GM10248 (cell line): ENCODE data around the gene SLC25A33.
"Not testable (repeated sequence)": the region's sequence is repeated elsewhere in the genome, so short reads cannot be mapped to it uniquely, and the experiment has no call there.

Source experiments
- CTCF ChIA-PET: fragments of 300-600 bp; sonication (Branson Sonifier 250); formaldehyde crosslinking; extraction: SDS; loops from one replicate; lab custom pipeline; 2021; ENCODE audit warnings: antibody characterized with exemption; lab: Yijun Ruan, JAX
- POLR2A ChIA-PET: fragments of 350-650 bp; sonication (Branson Sonifier 250); formaldehyde crosslinking; extraction: SDS; loops from one replicate; lab custom pipeline; 2020; ENCODE audit warnings: antibody characterized with exemption; lab: Yijun Ruan, JAX
- DNase-seq: peaks from one replicate; pipeline ENCODE4 v3.0.0; 2012; ENCODE audit errors: extremely low spot score
- TF ChIP-seq, protein P1 (sequence below): IDR thresholded peaks from 2 replicates; pipeline ENCODE4 v1.5.1; 2012; ENCODE audit warnings: mild to moderate bottlenecking, low read depth; ENCODE audit errors: extremely low read depth, missing control alignments, control extremely low read depth

The SLC25A33 gene

DNA sequence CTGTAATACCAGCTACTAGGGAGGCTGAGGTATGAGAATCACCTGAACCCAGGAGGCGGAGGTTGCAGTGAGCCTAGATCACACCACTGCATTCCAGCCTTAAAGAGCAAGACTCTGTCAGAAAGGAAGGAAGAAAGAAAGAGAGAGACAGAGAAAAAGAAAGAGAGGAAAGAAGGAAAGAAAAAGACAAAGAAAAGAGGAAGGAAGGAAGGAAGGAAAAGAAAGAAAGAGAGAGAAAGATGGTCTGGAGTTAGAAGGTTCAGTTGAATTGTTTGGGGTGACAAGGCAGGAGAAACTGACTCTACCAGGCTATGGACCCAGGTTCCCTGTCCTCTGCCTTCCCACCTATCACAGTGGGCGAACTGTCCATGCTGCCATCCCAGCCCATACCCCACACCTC lies 84.8 kb downstream of the SLC25A33 start:
- TF ChIP-seq, protein P1, sequence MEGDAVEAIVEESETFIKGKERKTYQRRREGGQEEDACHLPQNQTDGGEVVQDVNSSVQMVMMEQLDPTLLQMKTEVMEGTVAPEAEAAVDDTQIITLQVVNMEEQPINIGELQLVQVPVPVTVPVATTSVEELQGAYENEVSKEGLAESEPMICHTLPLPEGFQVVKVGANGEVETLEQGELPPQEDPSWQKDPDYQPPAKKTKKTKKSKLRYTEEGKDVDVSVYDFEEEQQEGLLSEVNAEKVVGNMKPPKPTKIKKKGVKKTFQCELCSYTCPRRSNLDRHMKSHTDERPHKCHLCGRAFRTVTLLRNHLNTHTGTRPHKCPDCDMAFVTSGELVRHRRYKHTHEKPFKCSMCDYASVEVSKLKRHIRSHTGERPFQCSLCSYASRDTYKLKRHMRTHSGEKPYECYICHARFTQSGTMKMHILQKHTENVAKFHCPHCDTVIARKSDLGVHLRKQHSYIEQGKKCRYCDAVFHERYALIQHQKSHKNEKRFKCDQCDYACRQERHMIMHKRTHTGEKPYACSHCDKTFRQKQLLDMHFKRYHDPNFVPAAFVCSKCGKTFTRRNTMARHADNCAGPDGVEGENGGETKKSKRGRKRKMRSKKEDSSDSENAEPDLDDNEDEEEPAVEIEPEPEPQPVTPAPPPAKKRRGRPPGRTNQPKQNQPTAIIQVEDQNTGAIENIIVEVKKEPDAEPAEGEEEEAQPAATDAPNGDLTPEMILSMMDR = no peak
- DNase-seq = no peak
- CTCF ChIA-PET = interaction anchor here (1.2 kb wide), 1 partner anchor 9 kb away, joined by 8 read pairs; no protein-coding TSS in a partner anchor
- POLR2A ChIA-PET = no interaction called here

DNA sequence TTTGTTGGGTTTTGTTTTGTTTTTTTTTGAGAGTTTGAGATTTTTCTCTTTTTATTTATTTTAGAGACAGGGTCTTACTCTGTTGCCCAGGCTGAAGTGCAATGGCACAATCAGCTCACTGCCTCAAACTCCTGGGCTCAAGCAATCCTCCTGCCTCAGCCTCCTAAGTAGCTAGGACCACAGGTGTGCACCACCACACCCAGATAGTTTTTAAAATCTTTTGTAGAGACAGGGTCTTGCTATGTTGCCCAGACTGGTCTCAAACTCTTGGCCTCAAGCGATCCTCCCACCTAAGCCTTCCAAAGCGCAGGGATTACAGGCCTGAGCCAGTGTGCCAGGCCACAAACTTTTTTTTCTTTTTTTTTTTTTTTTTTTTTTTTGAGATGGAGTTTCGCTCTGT lies 85.8 kb downstream of the SLC25A33 start:
- CTCF ChIA-PET = interaction anchor here (3.3 to 8.9 kb wide), 3 partner anchors 8 to 101 kb away, joined by 22 to 117 read pairs (median 37); partner anchors contain the start of gene PIK3CD
- DNase-seq, POLR2A ChIA-PET: not testable (repeated sequence)

DNA sequence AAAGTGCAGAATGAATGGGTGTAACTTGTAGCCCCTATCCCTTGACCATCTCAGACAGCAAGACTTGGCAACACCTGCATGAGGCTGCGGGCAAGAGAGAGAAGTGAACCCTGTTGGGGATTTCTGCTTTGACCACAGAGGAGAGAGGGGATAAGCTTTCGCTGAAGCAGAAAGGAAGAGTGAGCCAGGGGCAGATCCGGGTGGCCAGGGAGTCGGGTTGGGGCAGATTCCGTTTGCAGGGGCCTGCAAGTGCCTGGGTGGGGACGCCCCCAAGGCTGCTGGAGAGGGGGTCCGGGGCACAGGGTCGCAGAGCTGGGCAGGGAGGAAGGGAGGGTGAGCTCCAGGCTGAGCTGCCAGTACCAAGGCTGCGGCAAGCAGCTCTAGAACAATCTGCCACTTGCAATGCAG lies 86.9 kb downstream of the SLC25A33 start:
- POLR2A ChIA-PET = interaction anchor here (0.6 to 1.3 kb wide), 4 partner anchors 30 to 1504 kb away, joined by 3 to 7 read pairs (median 3); no protein-coding TSS in a partner anchor
- TF ChIP-seq, protein P1 = no peak
- CTCF ChIA-PET = interaction anchor here (0.6 to 8.9 kb wide), 42 partner anchors 9 to 803 kb away, joined by 3 to 117 read pairs (median 6); partner anchors contain the start of genes PIK3CD and TMEM201
- DNase-seq = peak; percentile 80

DNA sequence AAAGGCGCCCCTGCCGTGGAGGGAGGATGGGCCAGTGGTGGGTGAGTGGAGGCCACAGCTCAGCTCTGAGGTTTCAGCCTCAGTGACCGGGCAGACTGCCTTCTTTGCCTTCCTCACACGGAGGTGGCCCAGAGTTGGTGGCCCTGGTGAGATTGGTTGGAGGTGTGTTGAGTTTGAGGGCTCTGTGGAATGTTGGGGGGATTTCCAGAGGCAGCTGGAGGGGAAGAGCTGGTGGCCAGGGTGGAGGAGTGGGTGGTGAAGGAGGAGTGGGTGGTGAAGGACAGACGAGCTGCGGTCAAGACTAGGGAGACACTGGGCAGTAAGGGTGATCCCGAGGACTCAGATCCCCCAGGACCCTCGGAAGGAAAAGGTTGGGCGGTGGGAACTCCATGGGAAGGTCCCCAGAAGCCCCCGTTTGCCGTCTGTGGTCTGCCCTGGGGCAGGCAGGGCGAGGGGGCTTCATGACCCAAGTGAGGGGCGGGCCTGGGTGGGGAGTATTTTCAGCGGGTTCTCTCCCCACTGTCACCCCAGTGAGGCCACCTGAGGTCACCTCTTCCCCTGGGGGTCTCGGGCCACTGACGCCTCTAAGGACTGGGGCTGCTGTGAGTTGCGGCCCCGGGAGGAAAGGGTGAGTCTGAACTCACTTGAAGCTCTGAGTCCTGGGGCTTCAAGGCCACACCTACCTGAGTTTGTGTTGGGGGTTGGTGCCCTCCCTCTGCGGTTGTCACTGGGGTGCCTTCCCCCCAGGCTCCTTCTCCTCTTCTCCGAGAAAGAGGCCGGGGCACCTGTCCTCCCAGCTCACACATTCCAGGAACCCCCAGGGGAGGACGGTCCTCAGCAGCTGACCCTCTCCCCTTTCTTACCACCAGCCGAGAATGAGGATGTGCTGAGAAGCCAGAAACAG lies 89.5 kb downstream of the SLC25A33 start:
- POLR2A ChIA-PET = interaction anchor here (0.5 to 4.1 kb wide), 9 partner anchors 8 to 98 kb away, joined by 3 to 26 read pairs (median 3); no protein-coding TSS in a partner anchor
- TF ChIP-seq, protein P1 = no peak

DNA sequence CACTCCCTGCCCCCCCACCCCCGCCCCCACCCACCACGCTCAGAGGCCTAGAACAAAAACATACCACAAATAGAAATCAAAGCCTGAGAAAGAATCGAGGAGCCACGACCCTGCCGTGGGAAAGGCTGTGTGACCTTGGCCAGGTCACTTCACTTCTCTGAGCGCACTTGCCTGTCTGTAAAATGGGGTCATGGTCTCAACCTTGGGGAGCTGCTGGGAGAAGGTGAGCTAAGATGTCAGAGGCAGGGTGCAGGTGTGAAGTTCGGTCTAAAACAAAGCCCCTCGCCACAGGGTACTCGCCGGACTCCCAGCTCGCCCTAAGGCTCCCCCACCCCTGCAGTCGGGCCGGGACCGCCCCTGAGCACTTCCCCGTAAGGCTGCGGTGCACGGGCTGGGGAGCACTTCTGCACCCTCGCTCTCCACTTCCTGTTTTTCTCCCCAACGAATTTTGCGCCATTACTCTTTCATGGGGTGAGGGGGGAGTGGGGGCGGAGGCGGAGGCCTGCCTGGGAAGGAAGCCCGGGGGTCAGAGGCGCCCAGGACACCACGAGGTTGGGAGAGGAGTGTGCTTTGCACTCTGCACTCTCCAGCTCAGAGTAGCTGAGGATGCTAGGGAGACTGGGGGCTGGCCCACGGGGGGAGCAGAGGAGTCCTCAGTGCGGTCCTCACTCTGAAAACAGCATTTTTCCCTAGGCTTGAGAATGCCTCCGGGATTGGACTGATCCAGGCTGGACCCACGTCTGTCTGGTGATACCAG lies 90.4 kb downstream of the SLC25A33 start:
- CTCF ChIA-PET = interaction anchor here (1.0 to 8.9 kb wide), 13 partner anchors 10 to 134 kb away, joined by 3 to 117 read pairs (median 18); partner anchors contain the start of gene PIK3CD

More for the DNA sequence above, 89.5 kb downstream of the SLC25A33 start:
- CTCF ChIA-PET = interaction anchor here (1.1 to 8.9 kb wide), 21 partner anchors 11 to 286 kb away, joined by 3 to 117 read pairs (median 7); partner anchors contain the start of genes PIK3CD and TMEM201
- DNase-seq = peak; percentile 78

More for the DNA sequence above, 90.4 kb downstream of the SLC25A33 start:
- DNase-seq = peak; percentile 82
- TF ChIP-seq, protein P1 = no peak
- POLR2A ChIA-PET = interaction anchor here (0.5 to 4.1 kb wide), 6 partner anchors 9 to 39 kb away, joined by 3 to 26 read pairs (median 3); no protein-coding TSS in a partner anchor
